Nephron progenitor cell (in vitro differentiated cells): ENCODE results near the gene SETD3.

Experiments
- DNase-seq: peaks from one replicate; pipeline ENCODE4 v3.0.0; 2021
- H3K27ac Mint-ChIP-seq: 2 replicates; pipeline ENCODE4 v1.8.0; 2021; ENCODE audit warnings: mild to moderate bottlenecking, moderate library complexity, mixed read lengths
- H3K27me3 Mint-ChIP-seq: 2 replicates; pipeline ENCODE4 v1.8.0; 2021; ENCODE audit warnings: mild to moderate bottlenecking, low read depth, mixed read lengths; ENCODE audit not compliant: poor library complexity
- H3K36me3 Mint-ChIP-seq: 2 replicates; pipeline ENCODE4 v1.8.0; 2021; ENCODE audit warnings: low read depth, mixed read lengths
- H3K4me1 Mint-ChIP-seq: 2 replicates; pipeline ENCODE4 v1.8.0; 2021; ENCODE audit warnings: mixed read lengths
- H3K4me3 Mint-ChIP-seq: 2 replicates; pipeline ENCODE4 v1.8.0; 2021; ENCODE audit warnings: mild to moderate bottlenecking, moderate library complexity, mixed read lengths
- H3K9me3 Mint-ChIP-seq: 2 replicates; pipeline ENCODE4 v1.8.0; 2021; ENCODE audit warnings: mild to moderate bottlenecking, moderate library complexity, mixed read lengths
- TF ChIP-seq, protein P1 (sequence below): fragments of 200-600 bp; sonication (generic); IDR thresholded peaks from 2 replicates; pipeline ENCODE4 v1.5.0; 2021; ENCODE audit warnings: antibody characterized with exemption

Gene SETD3

DNA sequence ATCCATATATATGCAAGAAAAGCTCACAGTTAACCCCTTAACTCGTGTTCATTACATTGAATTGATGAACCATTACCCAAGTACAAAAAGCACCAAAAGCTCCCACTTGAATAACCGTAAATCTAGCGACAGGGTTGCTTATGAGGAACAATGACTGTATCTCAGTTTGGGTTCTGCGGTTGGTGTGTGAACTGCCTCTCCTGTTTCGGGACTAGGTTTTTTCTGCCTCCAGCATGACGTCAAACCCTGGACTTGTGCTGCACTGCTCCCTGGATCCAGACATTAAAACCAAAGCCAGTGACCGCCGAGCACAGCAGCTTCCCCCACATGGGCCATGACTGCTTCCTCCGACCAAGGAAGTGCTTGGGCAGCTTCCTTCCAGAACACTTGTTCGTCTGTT lies 77.7 kb downstream of the SETD3 start:
- no peak for DNase-seq
- TF ChIP-seq, protein P1, sequence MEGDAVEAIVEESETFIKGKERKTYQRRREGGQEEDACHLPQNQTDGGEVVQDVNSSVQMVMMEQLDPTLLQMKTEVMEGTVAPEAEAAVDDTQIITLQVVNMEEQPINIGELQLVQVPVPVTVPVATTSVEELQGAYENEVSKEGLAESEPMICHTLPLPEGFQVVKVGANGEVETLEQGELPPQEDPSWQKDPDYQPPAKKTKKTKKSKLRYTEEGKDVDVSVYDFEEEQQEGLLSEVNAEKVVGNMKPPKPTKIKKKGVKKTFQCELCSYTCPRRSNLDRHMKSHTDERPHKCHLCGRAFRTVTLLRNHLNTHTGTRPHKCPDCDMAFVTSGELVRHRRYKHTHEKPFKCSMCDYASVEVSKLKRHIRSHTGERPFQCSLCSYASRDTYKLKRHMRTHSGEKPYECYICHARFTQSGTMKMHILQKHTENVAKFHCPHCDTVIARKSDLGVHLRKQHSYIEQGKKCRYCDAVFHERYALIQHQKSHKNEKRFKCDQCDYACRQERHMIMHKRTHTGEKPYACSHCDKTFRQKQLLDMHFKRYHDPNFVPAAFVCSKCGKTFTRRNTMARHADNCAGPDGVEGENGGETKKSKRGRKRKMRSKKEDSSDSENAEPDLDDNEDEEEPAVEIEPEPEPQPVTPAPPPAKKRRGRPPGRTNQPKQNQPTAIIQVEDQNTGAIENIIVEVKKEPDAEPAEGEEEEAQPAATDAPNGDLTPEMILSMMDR = no peak
- no peak overlapping the region for H3K27ac Mint-ChIP-seq
- no peaks in the 10 kb centered on the region for H3K27me3 Mint-ChIP-seq
- peaks cover 25% of the 10 kb centered on the region for H3K4me1 Mint-ChIP-seq
- H3K9me3 Mint-ChIP-seq = no peaks in the 10 kb centered on the region
- H3K36me3 Mint-ChIP-seq = peaks cover 53% of the 10 kb centered on the region
- no peak overlapping the region for H3K4me3 Mint-ChIP-seq

DNA sequence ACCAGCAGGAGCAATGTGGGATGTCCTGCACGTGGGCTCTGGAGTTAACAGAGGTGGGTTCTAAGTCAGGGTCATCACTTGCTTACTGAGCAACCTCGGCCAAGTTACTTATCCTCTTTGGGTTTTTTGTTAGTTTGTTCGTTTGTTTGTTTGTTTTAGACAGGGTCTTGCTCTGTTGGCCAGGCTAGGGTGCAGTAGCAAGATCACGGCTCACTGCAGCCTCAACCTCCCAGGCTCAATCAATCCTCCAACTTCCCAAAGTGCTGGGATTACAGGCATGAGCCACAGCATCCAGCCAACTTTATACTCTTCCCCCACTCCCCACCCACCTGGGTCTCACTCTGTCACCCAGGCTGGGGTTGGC lies 78.4 kb downstream of the SETD3 start:
- Mint-ChIP-seq H3K4me1 (peaks cover 25% of the 10 kb centered on the region), H3K27me3 (no peaks in the 10 kb centered on the region), H3K36me3 (peaks cover 59% of the 10 kb centered on the region), H3K9me3 (no peaks in the 10 kb centered on the region), H3K4me3 (no peak overlapping the region), H3K27ac (peak overlapping the region; percentile 43)
- TF ChIP-seq, protein P1 = no peak
- no peak for DNase-seq

DNA sequence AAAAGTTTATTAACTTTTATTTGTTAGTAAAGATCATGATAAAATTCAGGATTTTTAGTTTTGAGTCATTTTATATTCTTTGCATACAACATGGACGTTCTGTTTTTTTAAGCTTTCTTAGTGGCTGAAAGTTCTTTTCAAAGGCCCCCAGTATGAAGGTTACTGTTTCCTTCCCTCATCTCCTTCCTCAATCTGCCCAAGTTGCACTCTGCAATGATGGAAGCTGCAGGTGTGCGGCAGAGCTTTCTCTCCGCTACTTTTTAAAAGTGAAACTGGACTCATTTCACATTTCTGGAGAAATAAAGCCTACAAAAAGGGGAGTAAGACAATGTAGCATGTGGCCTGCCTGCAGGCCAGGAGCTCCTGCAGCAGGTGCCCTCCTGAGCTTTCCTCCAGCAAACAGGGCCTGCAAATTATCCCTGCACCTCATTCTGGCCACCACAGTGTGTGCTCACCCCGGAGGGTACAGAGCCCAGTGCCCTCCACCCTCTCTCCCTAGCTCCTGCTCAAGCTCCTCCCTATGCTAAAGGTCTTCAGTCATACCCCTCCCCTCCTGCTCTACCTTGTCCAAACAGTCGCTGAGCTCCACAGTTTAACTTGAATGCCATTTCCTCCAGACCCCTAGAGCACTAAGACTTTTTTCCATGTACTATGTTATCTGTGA lies 78.9 kb downstream of the SETD3 start:
- Mint-ChIP-seq H3K36me3 (peaks cover 64% of the 10 kb centered on the region), H3K4me1 (peaks cover 25% of the 10 kb centered on the region), H3K27me3 (no peaks in the 10 kb centered on the region), H3K9me3 (no peaks in the 10 kb centered on the region), H3K27ac (peak overlapping the region; percentile 43), H3K4me3 (no peak overlapping the region)
- TF ChIP-seq, protein P1 = no peak
- no peak for DNase-seq

DNA sequence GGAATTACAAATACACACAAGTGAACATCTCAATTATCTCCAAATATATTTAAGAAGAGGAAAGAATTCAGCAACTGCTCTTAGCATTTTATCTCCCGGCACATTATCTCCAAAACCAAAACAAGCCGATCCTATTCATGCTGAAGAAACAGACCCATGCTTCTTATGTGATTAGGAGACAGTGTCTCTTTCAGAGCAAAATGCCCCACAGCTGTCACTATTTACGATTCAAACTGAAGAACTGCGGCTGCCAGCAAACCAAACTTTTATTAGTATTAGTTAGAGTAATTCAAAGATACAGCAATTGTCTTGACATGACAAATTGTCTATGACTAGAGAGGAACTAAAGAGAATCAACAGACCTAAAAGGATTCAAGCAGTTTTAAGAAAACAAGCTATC lies 79.4 kb downstream of the SETD3 start:
- DNase-seq = no peak
- peaks cover 25% of the 10 kb centered on the region for H3K4me1 Mint-ChIP-seq
- no peaks in the 10 kb centered on the region for H3K9me3 Mint-ChIP-seq
- H3K4me3 Mint-ChIP-seq = no peak overlapping the region
- H3K36me3 Mint-ChIP-seq = peaks cover 60% of the 10 kb centered on the region
- H3K27me3 Mint-ChIP-seq = no peaks in the 10 kb centered on the region
- TF ChIP-seq, protein P1 = no peak
- H3K27ac Mint-ChIP-seq = no peak overlapping the region

DNA sequence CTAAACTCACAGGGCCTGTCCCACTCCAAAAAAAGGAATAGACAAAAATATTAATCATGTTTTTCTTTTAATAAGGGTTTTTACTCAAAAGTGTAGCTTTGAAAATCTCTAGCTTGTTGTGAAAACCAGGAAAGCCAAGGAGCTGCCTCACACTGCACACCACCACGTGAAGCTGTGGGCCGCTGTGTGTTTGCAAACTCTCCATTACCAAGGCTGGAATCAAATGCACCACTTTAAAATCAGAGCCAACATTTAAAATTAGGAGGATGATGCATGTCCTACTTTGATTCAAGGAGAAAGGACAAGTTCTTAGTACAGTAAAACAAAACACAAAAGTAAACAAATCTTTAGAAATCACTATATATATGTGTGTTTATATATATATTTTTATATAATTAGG lies 83.0 kb downstream of the SETD3 start:
- H3K36me3 Mint-ChIP-seq = peaks cover 47% of the 10 kb centered on the region
- DNase-seq = no peak
- H3K27me3 Mint-ChIP-seq = no peaks in the 10 kb centered on the region
- H3K9me3 Mint-ChIP-seq = no peaks in the 10 kb centered on the region
- TF ChIP-seq, protein P1 = no peak
- no peak overlapping the region for H3K27ac Mint-ChIP-seq
- peaks cover 18% of the 10 kb centered on the region for H3K4me1 Mint-ChIP-seq
- no peak overlapping the region for H3K4me3 Mint-ChIP-seq

DNA sequence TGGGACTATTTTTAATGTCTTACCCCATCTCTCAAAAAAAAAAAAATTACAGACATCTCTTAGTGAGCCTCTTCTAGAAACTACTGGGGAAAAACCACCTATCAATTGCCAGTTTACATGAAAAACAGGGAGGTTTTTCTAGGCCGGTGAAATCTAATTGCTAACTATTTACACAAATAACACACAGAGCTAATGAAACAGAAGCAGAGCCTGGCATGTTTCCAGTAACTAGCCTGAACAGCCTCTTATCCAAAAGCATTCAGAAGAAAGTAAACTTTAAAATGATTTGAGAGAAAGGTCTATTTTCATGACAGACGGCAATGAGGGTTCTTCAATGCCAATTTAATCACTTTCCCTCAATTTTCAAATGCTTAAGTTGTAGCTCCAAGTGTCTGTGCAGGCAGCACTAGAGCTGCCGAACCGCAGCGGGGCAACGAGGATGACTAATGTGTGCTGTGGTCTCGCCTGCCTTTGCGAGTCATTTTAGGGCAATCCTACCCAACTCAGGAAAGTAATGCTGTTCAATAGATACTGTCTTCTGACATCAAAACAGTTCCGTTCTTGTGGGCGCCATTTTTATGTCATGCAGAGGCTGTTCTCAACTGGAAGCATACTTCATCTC lies 84.6 kb downstream of the SETD3 start:
- no peak overlapping the region for H3K4me3 Mint-ChIP-seq
- H3K27me3 Mint-ChIP-seq = no peaks in the 10 kb centered on the region
- DNase-seq = no peak
- TF ChIP-seq, protein P1 = no peak
- no peaks in the 10 kb centered on the region for H3K9me3 Mint-ChIP-seq
- H3K36me3 Mint-ChIP-seq = peaks cover 43% of the 10 kb centered on the region
- H3K4me1 Mint-ChIP-seq = peaks cover 2% of the 10 kb centered on the region
- H3K27ac Mint-ChIP-seq = peak overlapping the region; percentile 48
